Measurements from ENCODE around the gene ZCCHC14. TPM values are rescaled to one million over a fixed set of nuclear protein-coding genes. Genes with fewer than 3 reads are reported as not detected.
A peak's percentile ranks its signal among the peaks of the same experiment; 100 is the strongest.

Gene ZCCHC14
- total and polyA plus RNA-seq, 2 of the 13 experiments (the other 11 are each of a cell fraction or from before 2014, with no cell fraction given) = 12.4 to 12.5 TPM

GRCh38 chr16:87384162-87384874 lies 108.5 kb downstream of the ZCCHC14 start (continued):
- TF ChIP-seq AFF4 (CRISPR knock-in tag; IDR thresholded peaks at IDR 0.05) (peak; percentile 31; the same call in 1 of the 2 replicates), ZBTB37 (CRISPR knock-in tag; IDR thresholded peaks at IDR 0.05) (no peak; the same call in 1 of the 2 replicates), SMAD9 (CRISPR knock-in tag; IDR thresholded peaks at IDR 0.05) (no peak; the same call in 1 of the 2 replicates), HOXA9 (CRISPR knock-in tag; IDR thresholded peaks at IDR 0.05; ENCODE audit: borderline replicate concordance) (no peak), SP5 (CRISPR knock-in tag; IDR thresholded peaks at IDR 0.05; ENCODE audit: borderline replicate concordance, low read depth) (no peak), SALL1 (CRISPR knock-in tag; IDR thresholded peaks at IDR 0.05) (peak; percentile 27), ZNF740 (CRISPR knock-in tag; IDR thresholded peaks at IDR 0.05) (no peak), THRA (CRISPR knock-in tag; IDR thresholded peaks at IDR 0.05; ENCODE audit: borderline replicate concordance) (peak; percentile 3; the same call in 1 of the 2 replicates), HMGXB4 (CRISPR knock-in tag; IDR thresholded peaks at IDR 0.05; ENCODE audit: borderline replicate concordance in 1 of 2, low read depth in 1 of 2) (peak; percentile 19 to 100), ATF7-NPFF (CRISPR knock-in tag; IDR thresholded peaks at IDR 0.05; ENCODE audit: low read depth) (peak; percentile 1), TFAP4 (IDR thresholded peaks at IDR 0.05; ENCODE audit: borderline replicate concordance, low read depth) (peak; percentile 84)

Data from HepG2 (cell line).